Measurements from ENCODE around the gene ADGRA3.

The ADGRA3 gene

GRCh38 chr4:22345055-22345454 is 170.8 kb downstream of the ADGRA3 start:
- no peak for DNase-seq

GRCh38 chr4:22343606-22344005 is 172.3 kb downstream of the ADGRA3 start:
- no peak for DNase-seq

GRCh38 chr4:22339491-22339890 is 176.4 kb downstream of the ADGRA3 start:
- DNase-seq, result no peak

- DNase-seq, result no peak
Observed at GRCh38 chr4:22338796-22339195, 177.1 kb downstream of the ADGRA3 start.

Data from stimulated activated CD8-positive, alpha-beta memory T cell treated with anti-CD3 and anti-CD28 coated beads, Interleukin-4, amount 100 ng/mL, for 48 hours (primary cell).